Caco-2 (cell line): ENCODE measurements around the gene AZI2. TPM values are rescaled to one million over a fixed set of nuclear protein-coding genes. Genes with fewer than 3 reads are reported as not detected.

Experiments
- BruUV-seq: library from RNA; stranded (reverse); fragments of 400-500 nt; replicated peaks from 2 replicates; lab custom pipeline; 2021; lab: Mats Ljungman, UMichigan
- CTCF ChIA-PET: fragments of 300-600 bp; sonication (Branson Sonifier 250); formaldehyde crosslinking; loops from one replicate; lab custom pipeline; 2022; ENCODE audit warnings: antibody characterized with exemption; lab: Charles Lee
- POLR2A ChIA-PET: fragments of 300-600 bp; sonication (Branson Sonifier 250); formaldehyde crosslinking; loops from one replicate; lab custom pipeline; 2022; ENCODE audit warnings: antibody characterized with exemption; lab: Charles Lee
- DNase-seq, 2 experiments: peaks; one replicate each; pipeline versions ENCODE4 v3.0.0 to v3.0.0-alpha.2; 2020 to 2022
- H3K27me3 ChIP-seq: replicated peaks from 2 replicates; pipeline ENCODE4 v1.6.0; 2011; ENCODE audit warnings: low read length; ENCODE audit not compliant: control insufficient read depth, insufficient read depth
- H3K36me3 ChIP-seq: 2 replicates; pipeline ENCODE4 v1.5.1; 2011; ENCODE audit warnings: low read length; ENCODE audit not compliant: control insufficient read depth, insufficient read depth
- H3K4me1 ChIP-seq: fragments of 250-450 bp; sonication (Bioruptor Pico); 2 replicates; pipeline ENCODE4 v1.5.1; 2020; ENCODE audit warnings: mild to moderate bottlenecking
- H3K4me3 ChIP-seq: 2 replicates; pipeline ENCODE4 v1.5.1; 2011; ENCODE audit warnings: low read depth, mild to moderate bottlenecking, control low read depth, low read length
- H3K9me3 ChIP-seq: fragments of 250-450 bp; sonication (Bioruptor Pico); 2 replicates; pipeline ENCODE4 v1.5.1; 2020; ENCODE audit warnings: mild to moderate bottlenecking, moderate library complexity
- H3K27ac Mint-ChIP-seq: one replicate; pipeline ENCODE4 v1.8.0; 2022; ENCODE audit warnings: mixed read lengths; ENCODE audit not compliant: unreplicated experiment
- H3K27me3 Mint-ChIP-seq: one replicate; pipeline ENCODE4 v1.8.0; 2022; ENCODE audit warnings: mixed read lengths; ENCODE audit not compliant: insufficient read depth, unreplicated experiment
- H3K36me3 Mint-ChIP-seq: one replicate; pipeline ENCODE4 v1.8.0; 2022; ENCODE audit warnings: mild to moderate bottlenecking, mixed read lengths; ENCODE audit not compliant: insufficient read depth, unreplicated experiment
- H3K4me1 Mint-ChIP-seq: one replicate; pipeline ENCODE4 v1.8.0; 2022; ENCODE audit warnings: low read depth, mixed read lengths; ENCODE audit not compliant: unreplicated experiment
- H3K4me3 Mint-ChIP-seq: one replicate; pipeline ENCODE4 v1.8.0; 2022; ENCODE audit warnings: mild to moderate bottlenecking, moderate library complexity, mixed read lengths; ENCODE audit not compliant: unreplicated experiment
- H3K9me3 Mint-ChIP-seq: one replicate; pipeline ENCODE4 v1.8.0; 2022; ENCODE audit warnings: mixed read lengths; ENCODE audit not compliant: unreplicated experiment
- intact Hi-C: fragments of 100-400 bp; cut with micrococcal nuclease; formaldehyde crosslinking; loops from one replicate; pipeline ENCODE4 v1.10.0; 2022; ENCODE audit not compliant: unreplicated experiment
- total RNA-seq: library from RNA; stranded (reverse); gene quantifications from 2 replicates; pipeline ENCODE4 v1.2.3, GENCODE V29; 2022
- TF ChIP-seq, protein P1 (sequence below), 2 experiments: fragments of 200-600 bp in 1 of 2; IDR thresholded peaks; 1 replicate in 1 of 2; 2 replicates in 1 of 2; pipeline versions ENCODE4 v1.5.1 to v1.8.0; 2011 to 2022; ENCODE audit warnings: antibody characterized with exemption in 1 of 2, control low read depth in 1 of 2, inconsistent platforms in 1 of 2, low read depth in 1 of 2, low read length in 1 of 2, mild to moderate bottlenecking in 1 of 2, moderate library complexity in 1 of 2; ENCODE audit not compliant: insufficient read depth in 1 of 2, severe bottlenecking in 1 of 2, unreplicated experiment in 1 of 2

Gene AZI2
- total RNA-seq, 1 experiment from 2014 or later: 57.4 TPM

DNA sequence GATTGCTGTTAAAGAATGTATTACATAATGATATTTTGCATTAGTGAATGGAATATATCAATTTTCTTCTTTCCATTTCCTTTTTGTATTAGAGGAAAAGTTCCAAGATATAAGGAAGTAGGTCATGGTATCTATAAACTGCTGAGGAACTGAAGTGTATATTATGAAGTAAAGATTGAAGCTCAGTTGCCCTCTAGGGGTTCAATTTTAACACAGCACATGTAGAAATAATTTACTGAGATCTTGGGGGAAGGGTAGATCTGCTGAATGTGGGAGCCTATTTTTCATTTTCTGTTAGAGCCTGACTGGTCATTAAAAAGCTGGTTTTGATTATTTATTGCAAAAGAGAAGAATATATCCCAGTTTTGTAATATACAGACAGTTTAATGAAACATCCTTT is 62.0 kb downstream of the AZI2 start:
- H3K27ac Mint-ChIP-seq: no peak overlapping the region
- H3K27me3 Mint-ChIP-seq: no peaks in the 10 kb centered on the region
- H3K9me3 ChIP-seq: no peaks in the 10 kb centered on the region
- BruUV-seq: no TSS peak
- H3K4me3 Mint-ChIP-seq: no peak overlapping the region
- no peaks in the 10 kb centered on the region for H3K27me3 ChIP-seq
- POLR2A ChIA-PET: no interaction called here
- H3K36me3 ChIP-seq: no peaks in the 10 kb centered on the region
- peak in 1 of 2 experiments; percentile 8 for DNase-seq
- no peak overlapping the region for H3K4me3 ChIP-seq
- H3K4me1 Mint-ChIP-seq: no peaks in the 10 kb centered on the region
- intact Hi-C loops: loop anchor here (1.0 to 2.0 kb wide), 3 partner anchors 210 to 574 kb away; no protein-coding TSS in a partner anchor
- CTCF ChIA-PET: interaction anchor here (1.0 kb wide), 1 partner anchor 575 kb away, joined by 7 read pairs; no protein-coding TSS in a partner anchor
- no peaks in the 10 kb centered on the region for H3K4me1 ChIP-seq
- TF ChIP-seq, protein P1, sequence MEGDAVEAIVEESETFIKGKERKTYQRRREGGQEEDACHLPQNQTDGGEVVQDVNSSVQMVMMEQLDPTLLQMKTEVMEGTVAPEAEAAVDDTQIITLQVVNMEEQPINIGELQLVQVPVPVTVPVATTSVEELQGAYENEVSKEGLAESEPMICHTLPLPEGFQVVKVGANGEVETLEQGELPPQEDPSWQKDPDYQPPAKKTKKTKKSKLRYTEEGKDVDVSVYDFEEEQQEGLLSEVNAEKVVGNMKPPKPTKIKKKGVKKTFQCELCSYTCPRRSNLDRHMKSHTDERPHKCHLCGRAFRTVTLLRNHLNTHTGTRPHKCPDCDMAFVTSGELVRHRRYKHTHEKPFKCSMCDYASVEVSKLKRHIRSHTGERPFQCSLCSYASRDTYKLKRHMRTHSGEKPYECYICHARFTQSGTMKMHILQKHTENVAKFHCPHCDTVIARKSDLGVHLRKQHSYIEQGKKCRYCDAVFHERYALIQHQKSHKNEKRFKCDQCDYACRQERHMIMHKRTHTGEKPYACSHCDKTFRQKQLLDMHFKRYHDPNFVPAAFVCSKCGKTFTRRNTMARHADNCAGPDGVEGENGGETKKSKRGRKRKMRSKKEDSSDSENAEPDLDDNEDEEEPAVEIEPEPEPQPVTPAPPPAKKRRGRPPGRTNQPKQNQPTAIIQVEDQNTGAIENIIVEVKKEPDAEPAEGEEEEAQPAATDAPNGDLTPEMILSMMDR (IDR thresholded peaks at IDR 0.05; ENCODE audit: insufficient read depth in 1 of 2, low read depth in 1 of 2, low read length in 1 of 2, severe bottlenecking in 1 of 2, unreplicated experiment in 1 of 2): peak; percentile 32 to 53
- H3K9me3 Mint-ChIP-seq: no peaks in the 10 kb centered on the region
- H3K36me3 Mint-ChIP-seq: peaks cover 6% of the 10 kb centered on the region

DNA sequence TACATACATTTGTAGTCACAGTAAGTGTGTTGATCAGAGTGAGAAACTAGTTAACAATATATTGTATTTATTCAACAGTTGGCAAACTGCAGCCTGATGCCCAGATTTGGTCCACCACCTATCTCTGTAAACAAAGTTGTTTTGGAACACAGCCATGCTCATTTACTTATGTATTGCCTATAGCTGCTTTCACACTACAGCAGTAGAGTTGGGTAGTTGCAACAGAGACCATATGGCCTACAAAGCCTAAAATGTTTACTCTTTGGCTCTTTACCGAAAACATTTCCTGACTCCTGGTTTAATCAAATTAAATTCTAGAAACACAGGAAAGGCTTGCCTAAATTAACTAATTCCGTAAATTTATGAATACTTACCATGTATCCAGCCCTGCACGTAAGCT is 67.8 kb downstream of the AZI2 start:
- H3K4me1 ChIP-seq: no peaks in the 10 kb centered on the region
- no peaks in the 10 kb centered on the region; the same call in 1 of the 2 replicates for H3K36me3 ChIP-seq
- no peaks in the 10 kb centered on the region for H3K4me1 Mint-ChIP-seq
- H3K27me3 ChIP-seq: no peaks in the 10 kb centered on the region
- peaks cover 6% of the 10 kb centered on the region for H3K36me3 Mint-ChIP-seq
- TF ChIP-seq, protein P1 (IDR thresholded peaks at IDR 0.05; ENCODE audit: insufficient read depth in 1 of 2, low read depth in 1 of 2, low read length in 1 of 2, severe bottlenecking in 1 of 2, unreplicated experiment in 1 of 2): no peak
- H3K4me3 ChIP-seq: no peak overlapping the region
- no peak overlapping the region for H3K4me3 Mint-ChIP-seq
- intact Hi-C loops: no loop called here
- ChIA-PET CTCF (no interaction called here), POLR2A (no interaction called here)
- no peaks in the 10 kb centered on the region for H3K9me3 Mint-ChIP-seq
- BruUV-seq: no TSS peak
- no peaks in the 10 kb centered on the region for H3K27me3 Mint-ChIP-seq
- DNase-seq: no peak
- H3K9me3 ChIP-seq: no peaks in the 10 kb centered on the region
- no peak overlapping the region for H3K27ac Mint-ChIP-seq

DNA sequence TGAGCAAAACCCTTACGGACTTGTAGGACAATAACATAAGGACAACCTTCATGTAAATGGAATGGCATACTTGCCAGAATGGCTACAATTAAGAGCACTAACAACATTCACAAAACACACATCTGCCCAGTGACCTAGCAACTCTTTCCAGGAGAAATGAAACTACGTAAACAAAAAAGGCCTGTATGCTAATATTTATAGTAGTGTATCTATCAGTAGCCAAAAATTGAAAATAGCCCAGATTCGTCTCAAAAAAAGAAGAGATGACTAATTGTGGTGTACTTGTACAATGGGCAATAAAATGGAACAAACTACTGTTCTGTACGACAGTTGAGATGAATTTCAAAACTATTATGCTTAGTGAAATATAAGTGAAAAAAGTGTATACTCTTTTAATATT is 68.9 kb downstream of the AZI2 start:
- Histone ChIP-seq H3K36me3 (no peaks in the 10 kb centered on the region; the same call in 1 of the 2 replicates), H3K9me3 (no peaks in the 10 kb centered on the region), H3K27me3 (no peaks in the 10 kb centered on the region), H3K4me3 (no peak overlapping the region), H3K4me1 (no peaks in the 10 kb centered on the region)
- ChIA-PET CTCF (no interaction called here), POLR2A (no interaction called here)
- Mint-ChIP-seq H3K36me3 (no peaks in the 10 kb centered on the region), H3K27me3 (no peaks in the 10 kb centered on the region), H3K4me3 (no peak overlapping the region), H3K4me1 (no peaks in the 10 kb centered on the region), H3K9me3 (no peaks in the 10 kb centered on the region), H3K27ac (no peak overlapping the region)
- TF ChIP-seq, protein P1 (IDR thresholded peaks at IDR 0.05; ENCODE audit: insufficient read depth in 1 of 2, low read depth in 1 of 2, low read length in 1 of 2, severe bottlenecking in 1 of 2, unreplicated experiment in 1 of 2): no peak
- intact Hi-C loops: no loop called here
- no TSS peak for BruUV-seq
- no peak for DNase-seq
